NCI-H2029 (cell line): ENCODE measurements around the gene NCKIPSD.

Experiments
- DNase-seq: peaks from one replicate; lab custom pipeline; 2025; lab: John Stamatoyannopoulos, UW

Gene NCKIPSD

GRCh38 chr3:48696601-48697000 is 10.9 kb upstream of the NCKIPSD start:
- no peak for DNase-seq

- DNase-seq = no peak
Measured at GRCh38 chr3:48696156-48696555, 10.4 kb upstream of the NCKIPSD start.

- DNase-seq = no peak
Measured at GRCh38 chr3:48695393-48695753, 9.7 kb upstream of the NCKIPSD start.

GRCh38 chr3:48694610-48695392 is 9.1 kb upstream of the NCKIPSD start:
- no peak for DNase-seq

- DNase-seq = no peak
Measured at GRCh38 chr3:48693826-48694225, 8.1 kb upstream of the NCKIPSD start.

- no peak for DNase-seq
Measured at GRCh38 chr3:48692551-48692950, 6.8 kb upstream of the NCKIPSD start.

- no peak for DNase-seq
Measured at GRCh38 chr3:48690846-48691458, 5.2 kb upstream of the NCKIPSD start.

- no peak for DNase-seq
Measured at GRCh38 chr3:48689384-48689783, 3.7 kb upstream of the NCKIPSD start.

GRCh38 chr3:48688737-48689075 is 3.0 kb upstream of the NCKIPSD start:
- no peak for DNase-seq

GRCh38 chr3:48688032-48688736 is 2.5 kb upstream of the NCKIPSD start:
- DNase-seq = no peak

- DNase-seq = no peak
Measured at GRCh38 chr3:48687220-48687678, 1.5 kb upstream of the NCKIPSD start.

- DNase-seq = no peak
Measured at GRCh38 chr3:48686538-48687219, 964 bp upstream of the NCKIPSD start.

- no peak for DNase-seq
Measured at GRCh38 chr3:48685293-48685602, 467 bp downstream of the NCKIPSD start.

GRCh38 chr3:48684480-48685143 is 1.1 kb downstream of the NCKIPSD start:
- DNase-seq = no peak

- no peak for DNase-seq
Measured at GRCh38 chr3:48684054-48684349, 1.7 kb downstream of the NCKIPSD start.

- no peak for DNase-seq
Measured at GRCh38 chr3:48682786-48683185, 2.9 kb downstream of the NCKIPSD start.

GRCh38 chr3:48681974-48682610 is 3.6 kb downstream of the NCKIPSD start:
- DNase-seq = no peak

- DNase-seq = no peak
Measured at GRCh38 chr3:48681541-48681880, 4.2 kb downstream of the NCKIPSD start.

- DNase-seq = no peak
Measured at GRCh38 chr3:48680811-48681540, 4.7 kb downstream of the NCKIPSD start.

- no peak for DNase-seq
Measured at GRCh38 chr3:48679411-48680391, 6.0 kb downstream of the NCKIPSD start.
